HCT116 (cell line): ENCODE measurements around the gene FBXL13.

ENCODE experiments used
- CEBPB ChIP-seq: IDR thresholded peaks from 2 replicates; pipeline ENCODE4 v1.6.1; 2012; ENCODE audit warnings: low read depth
- CTCF ChIP-seq, 3 experiments: fragments of 200-600 bp in 1 of 3; sonication (generic) in 1 of 3; IDR thresholded peaks in 2 of 3; conservative IDR thresholded peaks in 1 of 3; 2 replicates each; pipeline ENCODE4 v1.5.1; 2012 to 2017; ENCODE audit warnings: low read depth in 2 of 3, low read length in 2 of 3, antibody characterized with exemption in 1 of 3, borderline replicate concordance in 1 of 3, control low read depth in 1 of 3, mild to moderate bottlenecking in 1 of 3, mixed read lengths in 1 of 3, mixed run types in 1 of 3, moderate library complexity in 1 of 3; ENCODE audit not compliant: insufficient read depth in 1 of 3
- EZH2 ChIP-seq: fragments of 200-600 bp; sonication (generic); IDR thresholded peaks from 2 replicates; pipeline ENCODE4 v1.6.1; 2017; ENCODE audit warnings: antibody characterized with exemption, mixed run types
- EZH2phosphoT487 ChIP-seq: fragments of 200-600 bp; IDR thresholded peaks from 2 replicates; pipeline ENCODE4 v1.6.1; 2018; ENCODE audit warnings: antibody characterized with exemption, borderline replicate concordance
- FOSL1 ChIP-seq: IDR thresholded peaks from 2 replicates; pipeline ENCODE4 v1.6.1; 2012; ENCODE audit warnings: low read depth
- JUND ChIP-seq: IDR thresholded peaks from 2 replicates; pipeline ENCODE4 v1.6.1; 2012
- POLR2A ChIP-seq: IDR thresholded peaks from 2 replicates; pipeline ENCODE4 v1.7.0; 2011; ENCODE audit warnings: borderline replicate concordance; ENCODE audit not compliant: insufficient read depth, insufficient read length; ENCODE audit errors: extremely low read depth
- POLR2AphosphoS5 ChIP-seq: IDR thresholded peaks from 2 replicates; pipeline ENCODE4 v1.6.1; 2011; ENCODE audit warnings: mild to moderate bottlenecking, low read depth, low read length, moderate library complexity
- RAD21 ChIP-seq: IDR thresholded peaks from 2 replicates; pipeline ENCODE4 v1.6.1; 2012; ENCODE audit warnings: low read depth, mild to moderate bottlenecking
- REST ChIP-seq: IDR thresholded peaks from 2 replicates; pipeline ENCODE4 v1.6.1; 2012; ENCODE audit warnings: low read depth
- SRF ChIP-seq: IDR thresholded peaks from 2 replicates; pipeline ENCODE4 v1.6.1; 2012; ENCODE audit warnings: low read depth
- ZNF274 ChIP-seq: fragments of 200-500 bp; sonication (Bioruptor generic); IDR thresholded peaks from 2 replicates; pipeline ENCODE4 v1.6.1; 2014; ENCODE audit warnings: mild to moderate bottlenecking, low read depth, low read length, inconsistent platforms

- TF ChIP-seq FOSL1: no peak
- no peak for TF ChIP-seq EZH2phosphoT487
- TF ChIP-seq JUND: no peak
- no peak for TF ChIP-seq CTCF (IDR thresholded peaks at IDR 0.05 in 2 of 3, conservative IDR thresholded peaks at IDR 0.05 in 1 of 3; ENCODE audit: borderline replicate concordance in 1 of 3, insufficient read depth in 1 of 3, low read depth in 2 of 3, low read length in 2 of 3)
- TF ChIP-seq POLR2A: no peak
- TF ChIP-seq ZNF274: no peak
- no peak for TF ChIP-seq REST
- no peak for TF ChIP-seq RAD21
- TF ChIP-seq SRF: no peak
- TF ChIP-seq EZH2: no peak
- no peak for TF ChIP-seq POLR2AphosphoS5
- no peak for TF ChIP-seq CEBPB
These were observed 65.0 kb downstream of the FBXL13 start for GRCh38 chr7:103009466-103010185.
